ENCODE data around the gene SZRD1.

GRCh38 chr1:16422041-16422440 lies 55.0 kb downstream of the SZRD1 start:
- TF ChIP-seq CTCF (IDR thresholded peaks at IDR 0.05) (no peak), TEAD4 (CRISPR knock-in tag; IDR thresholded peaks at IDR 0.05) (no peak), MAX (CRISPR knock-in tag; IDR thresholded peaks at IDR 0.05) (no peak), ESRRA (CRISPR knock-in tag; IDR thresholded peaks at IDR 0.05; ENCODE audit: borderline replicate concordance) (no peak), ZNF423 (CRISPR knock-in tag; IDR thresholded peaks at IDR 0.05) (no peak), ATF2 (CRISPR knock-in tag; IDR thresholded peaks at IDR 0.05; ENCODE audit: borderline replicate concordance, low read depth) (no peak), ZNF317 (CRISPR knock-in tag; IDR thresholded peaks at IDR 0.05; ENCODE audit: borderline replicate concordance, low read depth) (no peak), SMAD3 (CRISPR knock-in tag; IDR thresholded peaks at IDR 0.05; ENCODE audit: borderline replicate concordance) (no peak)
- TF ChIP-seq, protein P1, sequence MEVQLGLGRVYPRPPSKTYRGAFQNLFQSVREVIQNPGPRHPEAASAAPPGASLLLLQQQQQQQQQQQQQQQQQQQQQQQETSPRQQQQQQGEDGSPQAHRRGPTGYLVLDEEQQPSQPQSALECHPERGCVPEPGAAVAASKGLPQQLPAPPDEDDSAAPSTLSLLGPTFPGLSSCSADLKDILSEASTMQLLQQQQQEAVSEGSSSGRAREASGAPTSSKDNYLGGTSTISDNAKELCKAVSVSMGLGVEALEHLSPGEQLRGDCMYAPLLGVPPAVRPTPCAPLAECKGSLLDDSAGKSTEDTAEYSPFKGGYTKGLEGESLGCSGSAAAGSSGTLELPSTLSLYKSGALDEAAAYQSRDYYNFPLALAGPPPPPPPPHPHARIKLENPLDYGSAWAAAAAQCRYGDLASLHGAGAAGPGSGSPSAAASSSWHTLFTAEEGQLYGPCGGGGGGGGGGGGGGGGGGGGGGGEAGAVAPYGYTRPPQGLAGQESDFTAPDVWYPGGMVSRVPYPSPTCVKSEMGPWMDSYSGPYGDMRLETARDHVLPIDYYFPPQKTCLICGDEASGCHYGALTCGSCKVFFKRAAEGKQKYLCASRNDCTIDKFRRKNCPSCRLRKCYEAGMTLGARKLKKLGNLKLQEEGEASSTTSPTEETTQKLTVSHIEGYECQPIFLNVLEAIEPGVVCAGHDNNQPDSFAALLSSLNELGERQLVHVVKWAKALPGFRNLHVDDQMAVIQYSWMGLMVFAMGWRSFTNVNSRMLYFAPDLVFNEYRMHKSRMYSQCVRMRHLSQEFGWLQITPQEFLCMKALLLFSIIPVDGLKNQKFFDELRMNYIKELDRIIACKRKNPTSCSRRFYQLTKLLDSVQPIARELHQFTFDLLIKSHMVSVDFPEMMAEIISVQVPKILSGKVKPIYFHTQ (CRISPR knock-in tag; IDR thresholded peaks at IDR 0.05): no peak

All from WTC11 (cell line).